ENCODE results near the gene CD177. TPM values are rescaled to one million over a fixed set of nuclear protein-coding genes. Genes with fewer than 3 reads are reported as not detected.
A peak's percentile ranks its signal among the peaks of the same experiment; 100 is the strongest.
"Not testable (repeated sequence)": the region's sequence is repeated elsewhere in the genome, so short reads cannot be mapped to it uniquely, and the experiment has no call there.

Gene CD177
- total RNA-seq, 2 experiments from 2014 or later = not detected

- Mint-ChIP-seq H3K36me3 (ENCODE audit: low read depth) (no peaks in the 10 kb centered on the region), H3K4me3 (no peak overlapping the region), H3K27me3 (ENCODE audit: low read depth) (peaks cover 4% of the 10 kb centered on the region), H3K27ac (no peak overlapping the region), H3K9me3 (no peaks in the 10 kb centered on the region), H3K4me1 (ENCODE audit: low read depth) (no peaks in the 10 kb centered on the region)
- CTCF ChIA-PET = no interaction called here
- no peak for DNase-seq
- intact Hi-C loops (cut with micrococcal nuclease) = no loop called here
Measured at GRCh38 chr19:43318796-43319314, 34.6 kb upstream of the CD177 start.

- Mint-ChIP-seq H3K27me3 (ENCODE audit: low read depth) (peaks cover 4% of the 10 kb centered on the region), H3K4me3 (no peak overlapping the region), H3K36me3 (ENCODE audit: low read depth) (no peaks in the 10 kb centered on the region), H3K27ac (no peak overlapping the region), H3K9me3 (no peaks in the 10 kb centered on the region), H3K4me1 (ENCODE audit: low read depth) (no peaks in the 10 kb centered on the region)
- no peak for DNase-seq
- intact Hi-C loops (cut with micrococcal nuclease) = no loop called here
- CTCF ChIA-PET = no interaction called here
Measured at GRCh38 chr19:43320546-43320945, 32.9 kb upstream of the CD177 start.

GRCh38 chr19:43326761-43327160, 26.7 kb upstream of the CD177 start:
- H3K4me1 Mint-ChIP-seq (ENCODE audit: low read depth); H3K9me3 Mint-ChIP-seq; DNase-seq; H3K27me3 Mint-ChIP-seq (ENCODE audit: low read depth); CTCF ChIA-PET; H3K4me3 Mint-ChIP-seq; intact Hi-C loops (cut with micrococcal nuclease); H3K36me3 Mint-ChIP-seq (ENCODE audit: low read depth); H3K27ac Mint-ChIP-seq: not testable (repeated sequence)

- CTCF ChIA-PET; H3K4me1 Mint-ChIP-seq (ENCODE audit: low read depth); H3K4me3 Mint-ChIP-seq; intact Hi-C loops (cut with micrococcal nuclease); H3K27me3 Mint-ChIP-seq (ENCODE audit: low read depth); H3K9me3 Mint-ChIP-seq; H3K36me3 Mint-ChIP-seq (ENCODE audit: low read depth); H3K27ac Mint-ChIP-seq; DNase-seq: not testable (repeated sequence)
Measured at GRCh38 chr19:43328561-43328960, 24.9 kb upstream of the CD177 start.

- H3K4me3 Mint-ChIP-seq; H3K36me3 Mint-ChIP-seq (ENCODE audit: low read depth); H3K27me3 Mint-ChIP-seq (ENCODE audit: low read depth); CTCF ChIA-PET; H3K9me3 Mint-ChIP-seq; H3K4me1 Mint-ChIP-seq (ENCODE audit: low read depth); intact Hi-C loops (cut with micrococcal nuclease); DNase-seq; H3K27ac Mint-ChIP-seq: not testable (repeated sequence)
Measured at GRCh38 chr19:43329049-43329448, 24.4 kb upstream of the CD177 start.

- H3K27ac Mint-ChIP-seq = no peak overlapping the region
- H3K27me3 Mint-ChIP-seq (ENCODE audit: low read depth) = no peaks in the 10 kb centered on the region
- CTCF ChIA-PET = no interaction called here
- no peaks in the 10 kb centered on the region for H3K36me3 Mint-ChIP-seq (ENCODE audit: low read depth)
- H3K9me3 Mint-ChIP-seq = no peaks in the 10 kb centered on the region
- H3K4me3 Mint-ChIP-seq = no peak overlapping the region
- intact Hi-C loops (cut with micrococcal nuclease) = no loop called here
- no peak for DNase-seq
- H3K4me1 Mint-ChIP-seq (ENCODE audit: low read depth) = no peaks in the 10 kb centered on the region
Measured at GRCh38 chr19:43329989-43330388, 23.5 kb upstream of the CD177 start.

GRCh38 chr19:43330726-43331434, 22.6 kb upstream of the CD177 start:
- DNase-seq = no peak
- no peaks in the 10 kb centered on the region for H3K4me1 Mint-ChIP-seq (ENCODE audit: low read depth)
- CTCF ChIA-PET = interaction anchor here (0.5 kb wide), 1 partner anchor 19 kb away, joined by 5 read pairs; no protein-coding TSS in a partner anchor
- no peaks in the 10 kb centered on the region for H3K27me3 Mint-ChIP-seq (ENCODE audit: low read depth)
- no peaks in the 10 kb centered on the region for H3K9me3 Mint-ChIP-seq
- no peak overlapping the region for H3K4me3 Mint-ChIP-seq
- intact Hi-C loops (cut with micrococcal nuclease) = no loop called here
- no peak overlapping the region for H3K27ac Mint-ChIP-seq
- H3K36me3 Mint-ChIP-seq (ENCODE audit: low read depth) = no peaks in the 10 kb centered on the region

GRCh38 chr19:43331435-43332010, 22.0 kb upstream of the CD177 start:
- H3K27me3 Mint-ChIP-seq (ENCODE audit: low read depth) = no peaks in the 10 kb centered on the region

GRCh38 chr19:43332058-43332922, 21.2 kb upstream of the CD177 start:
- peak overlapping the region; percentile 28 for H3K27ac Mint-ChIP-seq
- intact Hi-C loops (cut with micrococcal nuclease) = no loop called here
- no peaks in the 10 kb centered on the region for H3K9me3 Mint-ChIP-seq
- CTCF ChIA-PET = interaction anchor here (0.6 to 1.2 kb wide), 4 partner anchors 24 to 417 kb away, joined by 3 to 5 read pairs (median 3); no protein-coding TSS in a partner anchor
- H3K27me3 Mint-ChIP-seq (ENCODE audit: low read depth) = no peaks in the 10 kb centered on the region
- H3K4me3 Mint-ChIP-seq = no peak overlapping the region
- H3K4me1 Mint-ChIP-seq (ENCODE audit: low read depth) = no peaks in the 10 kb centered on the region
- DNase-seq = no peak
- H3K36me3 Mint-ChIP-seq (ENCODE audit: low read depth) = no peaks in the 10 kb centered on the region

More at GRCh38 chr19:43331435-43332010, 22.0 kb upstream of the CD177 start:
- intact Hi-C loops (cut with micrococcal nuclease) = no loop called here
- no peaks in the 10 kb centered on the region for H3K4me1 Mint-ChIP-seq (ENCODE audit: low read depth)
- no peak overlapping the region for H3K27ac Mint-ChIP-seq
- no peak overlapping the region for H3K4me3 Mint-ChIP-seq
- no peaks in the 10 kb centered on the region for H3K36me3 Mint-ChIP-seq (ENCODE audit: low read depth)
- H3K9me3 Mint-ChIP-seq = no peaks in the 10 kb centered on the region
- CTCF ChIA-PET = interaction anchor here (0.5 to 1.2 kb wide), 4 partner anchors 18 to 418 kb away, joined by 3 to 5 read pairs (median 3); no protein-coding TSS in a partner anchor
- no peak for DNase-seq

GRCh38 chr19:43336508-43336907, 17.0 kb upstream of the CD177 start:
- H3K27ac Mint-ChIP-seq; H3K9me3 Mint-ChIP-seq; DNase-seq; intact Hi-C loops (cut with micrococcal nuclease); H3K36me3 Mint-ChIP-seq (ENCODE audit: low read depth); H3K27me3 Mint-ChIP-seq (ENCODE audit: low read depth); H3K4me1 Mint-ChIP-seq (ENCODE audit: low read depth); CTCF ChIA-PET; H3K4me3 Mint-ChIP-seq: not testable (repeated sequence)

GRCh38 chr19:43337737-43338136, 15.7 kb upstream of the CD177 start:
- intact Hi-C loops (cut with micrococcal nuclease) = no loop called here
- no peaks in the 10 kb centered on the region for H3K36me3 Mint-ChIP-seq (ENCODE audit: low read depth)
- H3K4me3 Mint-ChIP-seq = no peak overlapping the region
- no peak overlapping the region for H3K27ac Mint-ChIP-seq
- H3K9me3 Mint-ChIP-seq = no peaks in the 10 kb centered on the region
- CTCF ChIA-PET = no interaction called here
- DNase-seq = no peak
- peaks cover 10% of the 10 kb centered on the region for H3K27me3 Mint-ChIP-seq (ENCODE audit: low read depth)
- no peaks in the 10 kb centered on the region for H3K4me1 Mint-ChIP-seq (ENCODE audit: low read depth)

GRCh38 chr19:43338530-43338929, 15.0 kb upstream of the CD177 start:
- DNase-seq = no peak
- H3K36me3 Mint-ChIP-seq (ENCODE audit: low read depth) = no peaks in the 10 kb centered on the region
- no peaks in the 10 kb centered on the region for H3K4me1 Mint-ChIP-seq (ENCODE audit: low read depth)
- CTCF ChIA-PET = no interaction called here
- no peak overlapping the region for H3K27ac Mint-ChIP-seq
- intact Hi-C loops (cut with micrococcal nuclease) = no loop called here
- peaks cover 12% of the 10 kb centered on the region for H3K27me3 Mint-ChIP-seq (ENCODE audit: low read depth)
- H3K9me3 Mint-ChIP-seq = no peaks in the 10 kb centered on the region
- no peak overlapping the region for H3K4me3 Mint-ChIP-seq
